Esophagus squamous epithelium (tissue), 5 donors: ENCODE data around the gene PARD3B. TPM values are rescaled to one million over a fixed set of nuclear protein-coding genes. Genes with fewer than 3 reads are reported as not detected.

Experiments
- DNase-seq: peaks from one replicate; lab custom pipeline; 2025; lab: John Stamatoyannopoulos, UW
- H3K27ac ChIP-seq, 4 donors: fragments of 200-600 bp; sonication (generic); one replicate each; pipeline ENCODE4 v1.5.1; 2016 to 2019; ENCODE audit warnings: mild to moderate bottlenecking in 1 of 4
- H3K27me3 ChIP-seq, 4 donors: fragments of 200-600 bp; sonication (generic); 1 replicate in 3 of 4; 2 replicates in 1 of 4; pipeline versions ENCODE4 v1.5.1 to v1.6.0; 2017 to 2021; ENCODE audit warnings: antibody characterized with exemption in 1 of 4
- H3K36me3 ChIP-seq, 3 donors: fragments of 200-600 bp; sonication (generic); one replicate each; pipeline ENCODE4 v1.5.1; 2016 to 2019
- H3K4me1 ChIP-seq, 3 donors: fragments of 200-600 bp; sonication (generic); one replicate each; pipeline ENCODE4 v1.5.1; 2017 to 2019
- H3K4me3 ChIP-seq, 4 donors: fragments of 200-600 bp; sonication (generic); 1 replicate in 3 of 4; 2 replicates in 1 of 4; pipeline ENCODE4 v1.5.1; 2016 to 2019; ENCODE audit warnings: mild to moderate bottlenecking in 2 of 4, moderate library complexity in 1 of 4
- H3K9me3 ChIP-seq, 3 donors: fragments of 200-600 bp; sonication (generic); one replicate each; pipeline ENCODE4 v1.5.1; 2016 to 2019
- POLR2A ChIP-seq, 4 donors: fragments of 450-650 bp; IDR thresholded peaks; one replicate each; pipeline ENCODE4 v1.6.1; 2017; ENCODE audit warnings: antibody characterized with exemption in 4 of 4, mild to moderate bottlenecking in 4 of 4, moderate library complexity in 3 of 4
- WGBS, 2 donors: methylation state at CpG; one replicate each; pipeline ENCODE4 v1.1.5; 2018; 5-methylcytosine and 5-hydroxymethylcytosine counted together
- intact Hi-C: fragments of 100-400 bp; cut with DNase I; formaldehyde crosslinking; loops from one replicate; pipeline ENCODE4 v1.15.0; 2022
- total RNA-seq, 4 donors: library from RNA; depleted of rRNA; stranded (reverse); fragments of >200 nt; gene quantifications; one replicate each; pipeline ENCODE4 v1.1.0, GENCODE V29; 2016
- TF ChIP-seq, protein P1 (sequence below), 6 experiments: fragments of 450-650 bp in 4 of 6; fragments of 200-600 bp in 2 of 6; sonication (generic) in 2 of 6; IDR thresholded peaks; one replicate each; pipeline ENCODE4 v1.5.1; 2016 to 2019; ENCODE audit warnings: antibody characterized with exemption in 6 of 6, mild to moderate bottlenecking in 4 of 6, moderate library complexity in 4 of 6
- donor health status: DM: yes; HTN: yes; CAD: no.

Gene PARD3B
- total RNA-seq, 4 donors from 2014 or later: 2.4 to 15.8 (median 4.3) TPM

DNA sequence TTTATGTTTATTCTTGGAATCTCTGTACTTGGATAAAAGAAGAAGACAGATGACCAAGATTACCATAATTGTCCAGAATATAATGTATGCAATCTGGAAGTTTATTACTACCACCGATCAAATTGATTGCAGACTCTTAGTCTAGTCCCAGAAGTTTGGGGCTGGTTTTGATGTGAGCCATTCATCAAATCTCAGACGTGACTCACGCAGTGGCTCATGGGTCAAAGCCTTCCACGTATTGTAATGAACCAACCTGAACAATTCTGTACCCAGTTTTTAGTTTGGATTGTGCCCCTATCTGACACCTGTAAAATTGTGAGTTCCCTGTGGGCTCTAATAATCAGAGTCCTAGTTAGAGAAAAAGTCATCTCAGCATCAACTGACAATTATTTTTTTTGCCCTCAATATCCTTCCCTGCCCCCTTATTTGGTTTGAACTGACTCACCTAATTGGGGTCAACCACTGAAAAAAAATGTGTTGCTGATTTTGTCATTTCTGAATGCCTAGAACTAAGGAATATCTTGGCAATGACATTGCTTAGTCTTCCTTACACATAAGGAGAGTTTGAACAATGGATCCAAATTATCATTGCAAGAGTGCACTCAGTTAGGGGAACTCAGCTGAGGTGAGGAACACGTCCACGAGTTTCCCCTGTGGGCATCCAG is 917.5 kb downstream of the PARD3B start:
- DNase-seq: no peak
- Histone ChIP-seq H3K27me3 (no peaks in the 10 kb centered on the region), H3K4me1 (peaks cover 0 to 23% (median 6%) of the 10 kb centered on the region in 3 donors), H3K36me3 (no peaks in the 10 kb centered on the region), H3K9me3 (no peaks in the 10 kb centered on the region), H3K27ac (no peak overlapping the region), H3K4me3 (no peak overlapping the region)
- 75 to 81% methylated on average over 4 of the region's 6 CpGs for WGBS, 2 donors
- TF ChIP-seq POLR2A (IDR thresholded peaks at IDR 0.05): no peak
- TF ChIP-seq, protein P1, sequence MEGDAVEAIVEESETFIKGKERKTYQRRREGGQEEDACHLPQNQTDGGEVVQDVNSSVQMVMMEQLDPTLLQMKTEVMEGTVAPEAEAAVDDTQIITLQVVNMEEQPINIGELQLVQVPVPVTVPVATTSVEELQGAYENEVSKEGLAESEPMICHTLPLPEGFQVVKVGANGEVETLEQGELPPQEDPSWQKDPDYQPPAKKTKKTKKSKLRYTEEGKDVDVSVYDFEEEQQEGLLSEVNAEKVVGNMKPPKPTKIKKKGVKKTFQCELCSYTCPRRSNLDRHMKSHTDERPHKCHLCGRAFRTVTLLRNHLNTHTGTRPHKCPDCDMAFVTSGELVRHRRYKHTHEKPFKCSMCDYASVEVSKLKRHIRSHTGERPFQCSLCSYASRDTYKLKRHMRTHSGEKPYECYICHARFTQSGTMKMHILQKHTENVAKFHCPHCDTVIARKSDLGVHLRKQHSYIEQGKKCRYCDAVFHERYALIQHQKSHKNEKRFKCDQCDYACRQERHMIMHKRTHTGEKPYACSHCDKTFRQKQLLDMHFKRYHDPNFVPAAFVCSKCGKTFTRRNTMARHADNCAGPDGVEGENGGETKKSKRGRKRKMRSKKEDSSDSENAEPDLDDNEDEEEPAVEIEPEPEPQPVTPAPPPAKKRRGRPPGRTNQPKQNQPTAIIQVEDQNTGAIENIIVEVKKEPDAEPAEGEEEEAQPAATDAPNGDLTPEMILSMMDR (IDR thresholded peaks at IDR 0.05): no peak
- intact Hi-C loops: no loop called here

DNA sequence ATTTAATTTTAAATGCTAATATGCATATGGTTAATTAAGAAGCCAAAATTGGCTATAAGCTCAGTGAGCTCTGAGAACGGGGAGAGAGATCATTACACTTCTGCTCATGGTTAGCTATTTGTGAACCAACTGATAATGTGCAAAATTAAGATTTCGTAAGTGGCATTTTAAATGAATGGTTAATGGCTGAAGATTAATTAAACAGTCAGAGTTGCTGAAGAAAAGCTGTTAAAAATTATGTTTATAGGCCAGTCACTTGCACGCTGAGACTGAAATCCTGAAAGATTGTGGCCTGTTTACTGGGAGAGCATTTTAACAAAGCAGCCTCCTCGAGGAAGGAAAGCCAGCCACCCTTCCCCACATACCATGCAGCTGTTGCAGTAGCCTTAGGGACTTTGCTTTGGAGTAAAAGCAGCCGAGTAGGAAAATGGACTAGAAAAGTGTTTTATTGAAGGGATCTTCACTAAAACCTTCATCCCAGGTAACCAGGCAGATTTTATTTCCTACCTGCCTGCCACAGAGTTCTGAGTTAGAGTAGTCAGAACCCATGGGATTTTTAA is 918.3 kb downstream of the PARD3B start:
- 80 to 87% methylated on average over 5 of the region's 5 CpGs for WGBS, 2 donors
- DNase-seq: no peak
- TF ChIP-seq POLR2A (IDR thresholded peaks at IDR 0.05): no peak
- TF ChIP-seq, protein P1 (IDR thresholded peaks at IDR 0.05): no peak
- no peaks in the 10 kb centered on the region for H3K9me3 ChIP-seq
- peaks cover 0 to 23% (median 6%) of the 10 kb centered on the region in 3 donors for H3K4me1 ChIP-seq
- intact Hi-C loops: no loop called here
- no peaks in the 10 kb centered on the region for H3K36me3 ChIP-seq
- no peak overlapping the region for H3K4me3 ChIP-seq
- no peaks in the 10 kb centered on the region for H3K27me3 ChIP-seq
- H3K27ac ChIP-seq: no peak overlapping the region

DNA sequence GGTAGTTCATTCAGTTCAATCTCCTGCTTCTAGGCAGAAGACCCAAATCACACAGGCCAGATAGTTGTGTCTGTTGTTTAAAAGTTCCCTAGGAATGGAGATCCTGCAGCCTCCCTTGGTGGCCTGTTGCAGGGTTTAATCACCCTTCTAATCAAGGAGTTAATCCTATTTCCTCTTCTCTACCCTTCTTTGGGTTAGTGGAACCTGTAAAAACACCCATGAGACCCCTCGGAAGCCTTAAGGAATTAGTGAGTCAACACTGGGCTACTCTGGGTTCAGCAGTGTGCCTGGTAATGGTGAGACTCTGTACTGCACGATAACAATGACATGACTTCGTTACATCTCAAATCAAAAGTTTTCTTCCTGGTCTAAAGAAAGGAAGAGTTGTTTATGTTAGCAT is 919.4 kb downstream of the PARD3B start:
- H3K4me3 ChIP-seq: no peak overlapping the region
- H3K27ac ChIP-seq: no peak overlapping the region
- H3K27me3 ChIP-seq: no peaks in the 10 kb centered on the region
- DNase-seq: no peak
- intact Hi-C loops: no loop called here
- no peaks in the 10 kb centered on the region for H3K36me3 ChIP-seq
- TF ChIP-seq, protein P1 (IDR thresholded peaks at IDR 0.05): no peak
- TF ChIP-seq POLR2A (IDR thresholded peaks at IDR 0.05): no peak
- no peaks in the 10 kb centered on the region for H3K9me3 ChIP-seq
- 81 to 94% methylated on average over 3 of the region's 3 CpGs for whole genome bisulfite sequencing, 2 donors
- H3K4me1 ChIP-seq: peaks cover 0 to 23% (median 6%) of the 10 kb centered on the region in 3 donors

DNA sequence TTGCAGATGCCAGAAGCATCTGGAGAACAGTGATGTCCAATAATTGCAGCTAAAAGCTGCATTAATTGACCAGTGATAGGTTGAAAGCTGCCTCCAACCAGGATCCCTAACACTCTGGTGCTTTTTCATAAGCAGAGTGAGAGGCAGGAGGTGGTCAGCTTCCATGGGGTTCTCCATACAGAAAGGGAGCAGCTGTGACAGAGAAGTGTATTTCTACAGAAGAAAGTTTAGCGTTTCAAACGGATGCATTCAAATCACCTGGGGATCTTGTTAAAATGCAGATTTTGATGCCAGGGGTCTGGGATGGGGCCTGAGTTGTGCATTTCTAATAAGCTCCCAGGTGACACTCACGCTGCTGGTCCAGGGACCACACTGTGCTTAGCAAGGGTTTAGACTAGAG is 920.5 kb downstream of the PARD3B start:
- Histone ChIP-seq H3K4me1 (peaks cover 0 to 23% (median 6%) of the 10 kb centered on the region in 3 donors), H3K9me3 (no peaks in the 10 kb centered on the region), H3K27me3 (no peaks in the 10 kb centered on the region), H3K27ac (no peak overlapping the region), H3K36me3 (no peaks in the 10 kb centered on the region), H3K4me3 (no peak overlapping the region)
- intact Hi-C loops: no loop called here
- WGBS, 2 donors: 77 to 82% methylated on average over 3 of the region's 3 CpGs
- DNase-seq: no peak
- TF ChIP-seq, protein P1 (IDR thresholded peaks at IDR 0.05): no peak
- no peak for TF ChIP-seq POLR2A (IDR thresholded peaks at IDR 0.05)

DNA sequence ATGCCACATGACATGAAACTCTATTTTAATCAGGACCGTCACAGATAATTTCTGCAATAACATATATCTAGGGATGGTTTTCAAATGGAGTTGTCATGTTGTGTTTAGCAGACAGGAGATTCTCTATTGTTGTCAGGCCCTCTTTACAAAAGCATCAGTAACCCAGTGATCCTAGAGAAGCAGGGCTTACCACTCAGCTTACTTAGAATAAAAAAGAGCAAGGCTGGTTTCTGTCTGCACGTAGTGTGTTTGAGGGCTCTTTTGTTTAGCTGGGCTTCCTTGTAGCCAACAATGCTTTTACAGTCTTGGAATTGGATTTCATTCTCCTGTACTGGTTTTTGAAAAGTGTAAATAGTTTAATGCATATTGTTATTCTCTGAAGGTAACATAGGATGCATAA is 926.5 kb downstream of the PARD3B start:
- no peak for DNase-seq
- Histone ChIP-seq H3K36me3 (no peaks in the 10 kb centered on the region), H3K4me1 (no peaks in the 10 kb centered on the region), H3K4me3 (no peak overlapping the region), H3K9me3 (no peaks in the 10 kb centered on the region), H3K27me3 (no peaks in the 10 kb centered on the region), H3K27ac (no peak overlapping the region)
- WGBS, 2 donors: 83 to 97% methylated on average over 2 of the region's 2 CpGs
- TF ChIP-seq, protein P1 (IDR thresholded peaks at IDR 0.05): no peak
- TF ChIP-seq POLR2A (IDR thresholded peaks at IDR 0.05): no peak
- intact Hi-C loops: no loop called here
